CD4-positive, alpha-beta T cell treated with Interferon gamma for 1 hour (primary cell): ENCODE data around the gene APEX1.
"Not testable (repeated sequence)": the region's sequence is repeated elsewhere in the genome, so short reads cannot be mapped to it uniquely, and the experiment has no call there.

Experiments used
- DNase-seq: peaks from one replicate; pipeline ENCODE4 v3.0.0-alpha.2; 2020

Gene APEX1

GRCh38 chr14:20478894-20479293 is 23.9 kb downstream of the APEX1 start:
- DNase-seq, result no peak

GRCh38 chr14:20482382-20482781 is 27.4 kb downstream of the APEX1 start:
- no peak for DNase-seq

DNA sequence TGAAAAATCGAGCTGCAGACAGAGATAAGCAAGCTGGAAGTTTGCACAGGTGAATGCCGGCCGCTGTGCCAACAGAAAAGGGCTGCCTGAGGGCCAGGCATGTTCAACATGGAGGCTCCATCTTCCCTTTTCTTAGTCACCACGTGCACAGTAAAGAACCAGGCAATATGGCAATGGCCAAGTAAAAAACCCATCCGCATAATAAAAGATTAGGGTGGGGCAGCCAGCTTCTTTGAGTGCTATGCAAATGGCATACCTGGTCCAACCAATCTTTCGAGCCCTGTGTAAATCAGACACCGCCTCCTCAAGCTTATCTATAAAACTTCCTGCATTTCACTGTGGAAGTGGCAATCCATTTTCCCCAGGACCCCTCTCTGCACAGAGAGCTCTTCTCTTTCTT is 30.9 kb downstream of the APEX1 start:
- no peak for DNase-seq

- DNase-seq, result no peak
Observed at GRCh38 chr14:20486684-20487395, 31.8 kb downstream of the APEX1 start.

- no peak for DNase-seq
Observed at GRCh38 chr14:20487396-20487725, 32.3 kb downstream of the APEX1 start.

DNA sequence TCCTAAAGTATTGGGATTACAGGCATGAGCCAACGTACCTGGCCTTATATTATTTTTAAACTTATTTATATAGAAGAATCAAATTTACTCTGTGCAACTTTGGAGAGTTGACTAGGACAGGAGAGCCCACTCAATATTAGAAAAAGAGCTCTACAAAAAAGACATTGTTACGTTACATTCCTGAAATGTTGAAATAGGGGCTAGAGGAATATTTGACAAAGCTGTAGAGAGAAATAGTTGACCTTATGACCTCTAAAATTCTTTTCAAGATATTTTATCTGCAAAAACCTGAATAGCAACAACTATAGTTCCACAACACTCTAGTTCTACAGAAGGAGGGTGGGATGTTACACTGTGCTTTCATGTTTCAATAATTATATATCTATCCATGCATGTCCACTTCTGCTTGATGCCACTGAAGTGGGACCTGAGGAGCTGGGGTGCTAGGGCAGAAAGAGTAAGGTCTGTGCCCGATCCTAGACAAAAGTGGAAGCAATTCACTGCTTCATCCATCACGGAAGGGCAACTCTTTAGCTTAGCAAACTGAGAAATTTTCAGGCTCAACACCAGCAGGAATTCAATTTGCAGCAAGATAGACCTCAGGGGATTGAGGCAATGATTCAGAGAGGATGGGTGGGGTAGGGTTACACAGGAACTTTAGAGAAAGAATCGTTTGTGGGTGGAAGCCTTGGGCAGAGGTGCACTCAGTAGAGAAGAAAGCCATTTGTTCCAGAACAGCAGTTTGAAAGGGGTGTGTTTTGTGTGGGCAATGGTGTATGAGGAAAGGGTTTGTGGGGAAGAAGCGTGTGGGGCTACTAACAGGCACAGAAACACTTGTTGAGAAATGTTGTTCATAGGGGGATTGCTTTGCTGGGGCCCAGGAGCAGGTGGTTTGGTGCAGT is 34.3 kb downstream of the APEX1 start:
- DNase-seq, result no peak

- DNase-seq, result no peak
Observed at GRCh38 chr14:20490563-20490962, 35.5 kb downstream of the APEX1 start.

DNA sequence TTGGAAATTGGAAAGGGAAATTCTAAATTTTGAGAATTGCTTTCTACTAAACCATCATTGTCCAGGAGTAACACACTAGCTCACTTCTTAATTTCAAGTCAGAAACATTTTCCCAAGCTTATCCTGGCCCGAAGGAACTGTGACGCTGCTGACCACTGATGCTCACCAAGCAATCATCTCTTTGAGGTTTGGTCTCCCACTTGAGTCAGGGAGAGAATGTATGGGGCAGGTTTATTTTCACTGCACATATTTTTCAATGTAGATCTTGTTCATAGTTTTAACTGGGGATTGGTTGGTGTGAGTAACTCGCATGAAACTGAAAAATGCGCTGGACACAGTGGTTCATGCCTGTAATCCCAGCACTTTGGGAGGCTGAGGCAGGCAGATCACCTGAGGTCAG is 37.5 kb downstream of the APEX1 start:
- DNase-seq, result no peak

GRCh38 chr14:20493634-20494033 is 38.6 kb downstream of the APEX1 start:
- no peak for DNase-seq

GRCh38 chr14:20494935-20495766 is 40.1 kb downstream of the APEX1 start:
- DNase-seq, result no peak

DNA sequence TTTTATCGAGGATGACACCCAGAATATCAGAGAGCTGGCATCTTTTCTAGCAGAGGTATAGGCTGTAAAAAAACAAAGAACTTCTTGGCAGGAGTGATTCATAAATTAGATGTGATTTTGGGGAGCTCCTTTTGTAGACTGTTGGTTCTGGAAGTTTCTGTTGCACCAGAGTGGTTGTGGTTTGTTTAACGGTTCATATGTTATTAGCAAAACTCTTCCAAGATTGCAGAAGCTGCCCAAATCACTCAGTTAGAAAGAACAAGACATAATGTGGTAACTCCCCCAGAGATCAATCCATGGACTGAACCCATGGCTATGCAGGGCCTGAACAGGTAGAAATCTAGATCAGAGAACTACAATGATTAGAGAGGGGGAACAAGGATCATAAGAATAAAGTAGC is 43.6 kb downstream of the APEX1 start:
- no peak for DNase-seq

DNA sequence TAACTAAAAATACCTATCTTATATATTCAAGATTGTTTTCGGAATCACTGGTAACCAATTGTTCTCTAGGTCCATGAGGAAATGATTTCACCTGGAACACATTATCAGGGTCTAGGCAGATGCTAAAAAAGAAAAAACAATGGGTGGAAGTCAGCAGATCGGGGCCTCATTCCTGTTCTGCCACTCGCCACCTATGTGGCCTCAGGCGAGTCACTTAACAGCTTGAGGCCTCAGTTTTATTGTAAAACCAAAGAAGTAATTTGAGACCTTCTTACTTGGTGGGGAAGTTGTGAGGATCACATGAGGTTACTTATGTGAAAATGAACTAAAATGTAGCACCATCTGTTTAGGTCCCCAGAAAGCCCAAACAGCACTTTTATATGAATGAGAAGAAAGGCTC is 44.1 kb downstream of the APEX1 start:
- no peak for DNase-seq

DNA sequence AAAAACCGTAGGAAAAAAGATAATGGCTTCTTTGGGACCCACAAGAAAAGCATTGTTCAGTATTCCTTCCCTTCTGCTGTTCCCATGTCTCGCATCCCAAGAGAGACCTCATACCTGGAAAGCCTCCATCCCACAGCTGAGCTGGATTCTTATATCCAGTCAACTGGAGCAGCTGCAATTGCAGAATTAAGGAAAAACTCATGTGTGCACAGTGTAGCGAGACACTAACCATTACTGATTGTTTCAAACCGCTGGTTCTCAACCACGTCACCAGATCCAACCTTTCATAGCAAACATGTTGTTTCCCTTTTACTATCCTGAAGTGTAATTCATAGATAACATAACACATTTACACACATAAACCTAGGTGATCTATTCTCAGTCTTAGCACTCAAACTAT is 44.9 kb downstream of the APEX1 start:
- no peak for DNase-seq

GRCh38 chr14:20501346-20501745 is 46.3 kb downstream of the APEX1 start:
- DNase-seq, result no peak

DNA sequence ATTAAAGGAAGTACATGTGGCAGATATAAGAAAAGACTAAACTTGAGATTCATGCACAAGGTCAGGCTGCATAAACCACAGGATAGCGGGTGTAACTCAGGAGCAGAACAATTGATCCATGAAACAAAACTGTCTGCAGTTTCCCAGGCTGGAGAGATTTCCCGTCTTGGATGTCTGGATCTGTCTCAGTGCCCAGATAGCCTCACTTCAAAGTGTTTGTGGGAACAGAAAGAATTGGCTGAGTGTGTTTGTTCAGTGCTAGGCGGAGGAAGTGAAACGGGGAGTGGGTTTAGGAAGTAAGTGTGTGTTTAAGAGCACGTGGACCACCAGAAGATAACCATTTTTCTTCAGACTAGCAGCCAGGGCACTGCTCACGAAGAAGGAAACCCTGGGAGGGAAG is 48.9 kb downstream of the APEX1 start:
- DNase-seq, result no peak

DNA sequence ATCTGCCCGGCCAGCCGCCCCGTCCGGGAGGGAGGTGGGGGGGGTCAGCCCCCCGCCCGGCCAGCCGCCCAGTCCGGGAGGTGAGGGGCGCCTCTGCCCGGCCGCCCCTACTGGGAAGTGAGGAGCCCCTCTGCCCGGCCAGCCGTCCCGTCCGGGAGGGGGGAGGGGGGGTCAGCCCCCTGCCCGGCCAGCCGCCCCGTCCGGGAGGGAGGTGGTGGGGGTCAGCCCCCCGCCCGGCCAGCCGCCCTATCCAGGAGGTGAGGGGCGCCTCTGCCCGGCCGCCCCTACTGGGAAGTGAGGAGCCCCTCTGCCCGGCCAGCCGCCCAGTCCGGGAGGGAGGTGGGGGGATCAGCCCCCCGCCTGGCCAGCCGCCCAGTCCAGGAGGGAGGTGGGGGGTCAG is 51.2 kb downstream of the APEX1 start:
- DNase-seq, result not testable (repeated sequence)

DNA sequence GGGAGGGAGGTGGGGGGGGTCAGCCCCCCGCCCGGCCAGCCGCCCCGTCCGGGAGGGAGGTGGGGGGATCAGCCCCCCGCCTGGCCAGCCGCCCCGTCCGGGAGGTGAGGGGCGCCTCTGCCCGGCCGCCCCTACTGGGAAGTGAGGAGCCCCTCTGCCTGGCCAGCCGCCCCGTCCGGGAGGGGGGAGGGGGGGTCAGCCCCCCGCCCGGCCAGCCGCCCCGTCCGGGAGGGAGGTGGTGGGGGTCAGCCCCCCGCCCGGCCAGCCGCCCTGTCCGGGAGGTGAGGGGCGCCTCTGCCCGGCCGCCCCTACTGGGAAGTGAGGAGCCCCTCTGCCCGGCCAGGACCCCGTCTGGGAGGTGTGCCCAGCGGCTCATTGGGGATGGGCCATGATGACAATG is 51.7 kb downstream of the APEX1 start:
- not testable (repeated sequence) for DNase-seq
